ENCODE data around the gene AP4B1. TPM values are rescaled to one million over a fixed set of nuclear protein-coding genes. Genes with fewer than 3 reads are reported as not detected.

The AP4B1 gene
- total RNA-seq, 1 donor from 2014 or later, result 10.0 TPM

GRCh38 chr1:113946678-113947387 lies 42.2 kb upstream of the AP4B1 start:
- TF ChIP-seq CTCF (IDR thresholded peaks at IDR 0.05; ENCODE audit: insufficient read depth, low read length, severe bottlenecking), result no peak
- FAIRE-seq (no peak), DNase-seq (ENCODE audit: low read depth) (no peak)
- Histone ChIP-seq H3K27me3 (ENCODE audit: control insufficient read depth, insufficient read depth, low read length) (no peaks in the 10 kb centered on the region), H3K4me3 (ENCODE audit: low read depth, low read length) (no peak overlapping the region), H3K36me3 (ENCODE audit: control insufficient read depth, insufficient read depth, low read length) (peaks cover 1% of the 10 kb centered on the region)

GRCh38 chr1:113946112-113946511 lies 41.5 kb upstream of the AP4B1 start:
- no peak for FAIRE-seq
- Histone ChIP-seq H3K36me3 (ENCODE audit: control insufficient read depth, insufficient read depth, low read length) (peaks cover 3% of the 10 kb centered on the region), H3K27me3 (ENCODE audit: control insufficient read depth, insufficient read depth, low read length) (no peaks in the 10 kb centered on the region), H3K4me3 (ENCODE audit: low read depth, low read length) (no peak overlapping the region)
- no peak for TF ChIP-seq CTCF (IDR thresholded peaks at IDR 0.05; ENCODE audit: insufficient read depth, low read length, severe bottlenecking)
- no peak for DNase-seq (ENCODE audit: low read depth)

- Histone ChIP-seq H3K36me3 (ENCODE audit: control insufficient read depth, insufficient read depth, low read length) (peaks cover 8% of the 10 kb centered on the region), H3K27me3 (ENCODE audit: control insufficient read depth, insufficient read depth, low read length) (no peaks in the 10 kb centered on the region), H3K4me3 (ENCODE audit: low read depth, low read length) (no peak overlapping the region)
- TF ChIP-seq CTCF (IDR thresholded peaks at IDR 0.05; ENCODE audit: insufficient read depth, low read length, severe bottlenecking), result no peak
- no peak for FAIRE-seq
- DNase-seq (ENCODE audit: low read depth), result no peak
These were observed 40.7 kb upstream of the AP4B1 start for GRCh38 chr1:113945329-113945728.

- no peak for DNase-seq (ENCODE audit: low read depth)
- Histone ChIP-seq H3K36me3 (ENCODE audit: control insufficient read depth, insufficient read depth, low read length) (peaks cover 9% of the 10 kb centered on the region), H3K4me3 (ENCODE audit: low read depth, low read length) (no peak overlapping the region), H3K27me3 (ENCODE audit: control insufficient read depth, insufficient read depth, low read length) (no peaks in the 10 kb centered on the region)
- FAIRE-seq, result no peak
- no peak for TF ChIP-seq CTCF (IDR thresholded peaks at IDR 0.05; ENCODE audit: insufficient read depth, low read length, severe bottlenecking)
These were observed 38.6 kb upstream of the AP4B1 start for GRCh38 chr1:113943028-113943811.

- no peak overlapping the region for H3K4me3 ChIP-seq (ENCODE audit: low read depth, low read length)
- TF ChIP-seq CTCF (IDR thresholded peaks at IDR 0.05; ENCODE audit: insufficient read depth, low read length, severe bottlenecking), result no peak
- H3K36me3 ChIP-seq (ENCODE audit: control insufficient read depth, insufficient read depth, low read length), result peaks cover 9% of the 10 kb centered on the region
- no peak for FAIRE-seq
- H3K27me3 ChIP-seq (ENCODE audit: control insufficient read depth, insufficient read depth, low read length), result no peaks in the 10 kb centered on the region
- no peak for DNase-seq (ENCODE audit: low read depth)
These were observed 37.9 kb upstream of the AP4B1 start for GRCh38 chr1:113942527-113942926.
